ENCODE measurements around the gene ZNF213.

GRCh38 chr16:3122926-3123570 is 11.8 kb upstream of the ZNF213 start:
- TF ChIP-seq CTCF (IDR thresholded peaks at IDR 0.05; ENCODE audit: low read depth, low read length) (no peak), POLR2A (IDR thresholded peaks at IDR 0.05; ENCODE audit: extremely low read depth, insufficient read length) (no peak)

Measured in NB4 (cell line).